ENCODE data around the gene RAB33A.

DNA sequence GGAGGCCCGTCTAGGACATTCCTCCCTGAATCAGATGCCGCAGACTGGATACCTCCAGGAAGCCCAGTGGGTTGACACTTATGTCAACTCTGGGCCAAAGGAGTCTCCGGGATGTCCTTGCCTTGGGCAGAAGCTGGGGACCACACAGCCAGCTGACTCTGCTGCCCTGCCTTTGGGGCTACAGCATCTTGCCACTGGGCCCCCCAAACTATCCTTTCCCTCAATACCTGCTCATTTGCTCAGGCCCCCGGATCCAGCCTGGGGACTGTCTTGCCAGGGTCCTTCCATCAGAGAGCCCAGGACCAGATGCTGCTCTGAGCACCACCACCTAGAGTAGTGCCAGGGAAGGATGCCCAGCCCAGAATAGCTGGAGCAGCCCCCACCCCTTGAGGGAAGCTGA lies 19.0 kb downstream of the RAB33A start:
- TF ChIP-seq, protein P1, sequence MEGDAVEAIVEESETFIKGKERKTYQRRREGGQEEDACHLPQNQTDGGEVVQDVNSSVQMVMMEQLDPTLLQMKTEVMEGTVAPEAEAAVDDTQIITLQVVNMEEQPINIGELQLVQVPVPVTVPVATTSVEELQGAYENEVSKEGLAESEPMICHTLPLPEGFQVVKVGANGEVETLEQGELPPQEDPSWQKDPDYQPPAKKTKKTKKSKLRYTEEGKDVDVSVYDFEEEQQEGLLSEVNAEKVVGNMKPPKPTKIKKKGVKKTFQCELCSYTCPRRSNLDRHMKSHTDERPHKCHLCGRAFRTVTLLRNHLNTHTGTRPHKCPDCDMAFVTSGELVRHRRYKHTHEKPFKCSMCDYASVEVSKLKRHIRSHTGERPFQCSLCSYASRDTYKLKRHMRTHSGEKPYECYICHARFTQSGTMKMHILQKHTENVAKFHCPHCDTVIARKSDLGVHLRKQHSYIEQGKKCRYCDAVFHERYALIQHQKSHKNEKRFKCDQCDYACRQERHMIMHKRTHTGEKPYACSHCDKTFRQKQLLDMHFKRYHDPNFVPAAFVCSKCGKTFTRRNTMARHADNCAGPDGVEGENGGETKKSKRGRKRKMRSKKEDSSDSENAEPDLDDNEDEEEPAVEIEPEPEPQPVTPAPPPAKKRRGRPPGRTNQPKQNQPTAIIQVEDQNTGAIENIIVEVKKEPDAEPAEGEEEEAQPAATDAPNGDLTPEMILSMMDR (IDR thresholded peaks at IDR 0.05), result no peak
- no peak for TF ChIP-seq POLR2A (IDR thresholded peaks at IDR 0.05)

Data from thyroid gland (tissue), 4 donors.